ENCODE results near the gene TEAD1.

The TEAD1 gene

DNA sequence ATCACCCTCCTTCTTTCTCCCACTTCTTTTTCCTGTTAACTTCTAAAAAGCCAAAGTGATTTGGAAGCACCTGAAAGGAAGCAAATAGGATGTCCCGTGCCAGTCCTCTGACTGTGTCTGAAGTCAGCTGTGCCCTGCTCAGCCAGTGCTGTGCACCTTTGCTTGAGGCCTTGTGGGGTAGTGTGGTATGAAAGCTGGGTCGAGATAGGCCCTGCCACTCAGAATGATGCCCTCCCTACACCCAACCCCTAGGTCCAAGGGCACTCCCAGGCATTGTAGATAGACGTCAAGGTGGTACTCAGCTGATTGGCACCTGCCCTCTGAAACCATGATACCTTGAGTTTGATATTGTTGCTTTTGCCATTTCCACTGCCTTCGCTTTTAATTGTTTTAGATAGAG lies 251.3 kb downstream of the TEAD1 start:
- no peak for DNase-seq (ENCODE audit: low read depth in 2 of 2, low spot score in 1 of 2)

DNA sequence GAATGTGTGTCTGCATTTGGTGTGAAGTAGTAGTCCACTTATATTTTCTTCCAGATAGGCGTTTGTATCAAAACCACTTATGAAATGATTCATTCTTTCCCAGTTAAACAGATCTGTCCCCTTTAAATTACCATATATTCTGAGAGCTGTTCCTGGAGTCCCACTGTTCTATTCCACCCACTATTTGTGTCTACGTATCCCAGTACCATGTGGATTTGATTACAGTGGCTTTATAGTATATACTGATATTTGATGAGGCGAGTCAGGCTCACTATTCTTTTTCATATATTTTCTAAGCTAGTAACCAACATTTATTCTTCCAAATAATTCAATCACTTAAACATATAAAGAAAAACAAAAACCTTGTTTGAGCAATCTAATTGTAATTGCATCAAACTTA lies 253.0 kb downstream of the TEAD1 start:
- no peak for DNase-seq (ENCODE audit: low read depth in 2 of 2, low spot score in 1 of 2)

DNA sequence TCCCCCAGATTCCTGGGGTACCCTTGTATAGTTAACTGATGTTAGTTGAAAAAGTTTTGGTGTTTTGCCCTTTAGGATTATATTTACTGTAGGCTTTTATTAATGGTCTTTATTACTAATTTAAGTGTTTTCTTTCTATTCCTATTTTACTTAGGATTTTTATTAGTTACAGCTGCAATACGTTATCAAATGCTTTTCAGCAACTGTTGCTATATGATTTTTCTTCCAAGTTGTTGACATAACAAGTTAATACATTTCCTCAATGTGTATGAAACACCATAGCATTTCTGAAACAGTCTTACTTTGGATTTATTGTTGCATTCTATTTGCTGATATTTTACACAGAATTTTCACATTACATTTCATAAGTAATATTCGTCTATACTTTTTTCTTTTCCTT lies 253.7 kb downstream of the TEAD1 start:
- no peak for DNase-seq (ENCODE audit: low read depth in 2 of 2, low spot score in 1 of 2)

DNA sequence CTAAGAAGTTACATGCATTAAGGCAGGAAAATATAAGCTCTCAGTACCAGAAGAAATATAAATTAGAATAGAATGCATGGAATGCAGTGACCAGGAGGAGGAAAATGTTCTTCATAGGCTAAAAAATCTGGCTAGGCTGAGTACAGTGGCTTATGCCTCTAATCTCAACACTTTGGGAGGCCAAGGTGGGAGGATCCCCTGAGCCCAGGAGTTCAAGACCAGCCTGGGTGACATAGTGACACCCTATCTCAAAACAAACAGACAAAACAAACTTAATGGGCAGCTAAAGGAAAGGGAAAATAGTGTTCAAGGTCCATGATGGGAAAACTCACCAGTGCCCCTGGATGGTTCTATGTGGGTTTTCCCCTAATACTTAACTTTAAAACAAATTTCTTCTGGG lies 256.6 kb downstream of the TEAD1 start:
- DNase-seq (ENCODE audit: low read depth in 2 of 2, low spot score in 1 of 2), result no peak

DNA sequence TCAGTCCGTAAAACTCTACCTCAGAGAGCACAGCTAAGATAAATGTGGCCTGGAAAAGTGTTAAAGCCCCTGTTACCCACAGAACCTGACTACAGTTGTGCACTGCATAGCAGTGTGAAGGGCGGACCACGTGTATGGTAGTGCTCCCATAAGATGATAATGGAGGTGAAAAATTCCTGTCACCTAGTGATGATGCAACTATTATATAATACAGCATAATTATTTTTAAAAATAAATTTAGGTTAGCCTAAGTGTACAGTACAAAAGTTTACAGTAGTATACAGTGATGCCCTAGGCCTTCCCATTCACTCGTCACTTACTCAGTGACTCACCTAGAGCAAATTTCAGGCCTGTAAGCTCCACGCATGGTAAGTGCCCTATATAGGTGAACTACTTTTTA lies 258.3 kb downstream of the TEAD1 start:
- no peak for DNase-seq (ENCODE audit: low read depth in 2 of 2, low spot score in 1 of 2)

DNA sequence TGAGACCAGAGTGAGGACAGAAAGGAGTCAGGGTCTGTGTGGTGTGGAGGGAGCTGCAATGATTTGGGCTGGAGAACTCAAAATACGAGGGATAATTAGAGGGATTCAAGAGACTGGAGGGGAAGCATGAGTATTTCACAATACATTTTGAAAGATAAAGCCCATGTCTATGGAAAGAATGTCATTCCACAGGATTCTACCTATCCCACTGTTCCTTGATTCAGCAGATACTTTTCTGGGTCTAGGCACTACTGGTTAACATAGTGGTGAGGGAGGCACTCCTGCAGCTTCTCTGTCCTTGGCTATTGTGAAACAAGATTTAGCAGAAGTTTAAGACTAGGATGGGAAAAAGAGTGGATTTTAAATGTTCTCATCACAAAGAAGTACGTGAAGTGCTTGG lies 262.0 kb downstream of the TEAD1 start:
- DNase-seq (ENCODE audit: low read depth in 2 of 2, low spot score in 1 of 2), result no peak

DNA sequence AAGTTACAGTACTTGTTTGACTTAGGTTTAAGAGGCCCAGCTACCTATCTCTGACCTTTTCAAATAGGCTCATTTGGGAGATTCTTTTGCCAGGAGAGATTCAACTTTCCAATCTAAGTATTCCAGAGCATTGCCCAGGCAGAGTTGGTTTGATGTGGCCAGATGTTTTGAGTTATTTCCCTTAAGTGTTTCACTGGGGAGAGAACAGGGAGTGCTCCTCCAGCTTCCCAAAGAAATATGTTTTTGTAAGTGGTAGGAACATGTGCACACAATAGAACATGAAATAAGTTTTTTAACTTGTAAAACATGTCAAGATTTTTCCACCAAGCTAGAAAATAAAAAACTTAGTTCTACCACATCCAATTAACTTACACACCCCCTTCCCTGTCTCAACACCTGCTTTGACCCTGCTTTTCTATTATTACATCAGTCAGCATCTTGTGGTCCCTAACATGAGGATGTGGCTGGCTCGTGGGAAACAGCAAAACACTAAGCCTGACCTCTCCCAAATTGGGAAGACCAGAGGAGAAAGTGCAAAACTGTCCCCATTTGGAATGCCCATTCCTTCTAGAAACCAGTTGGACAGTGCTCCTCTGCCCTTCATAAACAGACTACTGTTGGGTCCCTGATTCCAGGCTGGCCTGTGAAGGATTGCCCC lies 264.5 kb downstream of the TEAD1 start:
- no peak for DNase-seq (ENCODE audit: low read depth in 2 of 2, low spot score in 1 of 2)

DNA sequence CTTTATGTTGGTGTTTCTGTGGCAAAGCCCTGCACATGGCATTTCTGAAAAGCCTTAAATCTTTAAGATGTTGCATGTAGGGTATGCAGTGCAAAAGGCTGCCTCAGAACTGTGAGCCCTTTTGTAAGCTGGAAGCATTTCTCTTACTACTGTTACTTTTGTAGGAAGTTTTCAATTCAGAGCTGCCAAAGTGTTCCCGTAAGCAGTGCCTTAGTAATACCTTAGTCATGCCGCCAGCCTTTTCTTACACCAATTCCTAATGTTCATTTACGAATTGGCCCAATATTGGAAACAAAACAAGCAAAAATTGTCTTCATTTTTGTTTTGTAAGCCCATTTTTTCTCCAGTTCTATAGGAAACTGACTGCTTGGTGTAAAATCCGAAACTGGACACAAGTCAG lies 267.4 kb downstream of the TEAD1 start:
- DNase-seq (ENCODE audit: low read depth in 2 of 2, low spot score in 1 of 2), result no peak

DNA sequence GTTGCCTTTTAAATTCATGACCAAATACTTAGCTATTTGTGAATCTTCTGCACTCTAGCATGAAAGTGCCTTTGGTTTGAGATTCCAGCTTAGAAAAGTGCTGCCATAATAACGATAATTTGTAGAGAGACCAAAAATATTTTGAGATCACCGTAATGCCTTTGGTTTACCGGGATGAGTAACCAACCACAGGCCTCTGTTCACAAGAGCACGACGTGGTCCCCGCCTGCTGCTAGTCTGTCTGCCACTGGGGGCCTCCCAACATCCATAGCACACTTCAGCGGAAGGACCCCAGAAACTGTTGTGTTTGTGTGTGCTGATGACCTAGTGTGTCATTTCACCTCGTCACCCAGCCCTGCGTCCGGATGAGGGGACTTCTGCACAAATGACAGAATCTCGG lies 267.9 kb downstream of the TEAD1 start:
- no peak for DNase-seq (ENCODE audit: low read depth in 2 of 2, low spot score in 1 of 2)

DNA sequence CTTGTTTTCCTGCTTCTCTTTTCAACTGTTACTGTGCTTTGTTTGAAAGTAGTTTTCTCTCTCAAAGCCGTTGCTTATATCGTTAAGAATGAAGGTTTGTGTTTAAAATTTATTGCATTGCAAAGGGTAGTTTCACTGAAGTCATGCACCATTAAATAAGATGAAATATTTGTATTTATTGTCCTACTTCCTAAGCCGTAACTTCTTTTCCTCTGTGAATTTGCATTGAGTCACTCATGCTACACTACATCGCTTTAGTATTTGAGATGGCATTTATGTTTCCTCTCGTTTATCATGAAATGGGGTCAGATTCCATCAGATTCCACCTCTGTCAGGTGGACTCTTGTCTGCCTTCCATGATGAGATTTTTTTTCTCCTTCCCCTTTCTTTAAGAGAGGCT lies 269.1 kb downstream of the TEAD1 start:
- DNase-seq (ENCODE audit: low read depth in 2 of 2, low spot score in 1 of 2), result no peak

DNA sequence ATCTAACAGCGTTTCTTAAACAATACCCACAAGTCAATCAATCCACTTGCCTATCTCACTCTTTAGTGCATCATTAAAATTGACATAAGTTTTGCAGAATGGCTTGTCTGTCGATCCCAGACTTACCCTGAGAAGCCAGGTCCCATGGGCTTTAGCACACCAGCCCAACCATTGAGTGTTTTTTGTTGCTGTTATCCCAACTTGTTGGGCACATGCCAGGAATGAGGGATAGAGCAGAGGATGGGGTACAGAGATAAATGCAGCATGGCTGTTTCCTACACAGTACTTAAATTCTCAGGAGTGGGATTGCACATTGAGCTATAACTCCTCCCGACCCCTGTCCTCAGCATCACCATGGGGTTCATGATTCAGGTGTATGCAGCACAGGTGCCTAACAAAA lies 270.7 kb downstream of the TEAD1 start:
- DNase-seq (ENCODE audit: low read depth in 2 of 2, low spot score in 1 of 2), result no peak

DNA sequence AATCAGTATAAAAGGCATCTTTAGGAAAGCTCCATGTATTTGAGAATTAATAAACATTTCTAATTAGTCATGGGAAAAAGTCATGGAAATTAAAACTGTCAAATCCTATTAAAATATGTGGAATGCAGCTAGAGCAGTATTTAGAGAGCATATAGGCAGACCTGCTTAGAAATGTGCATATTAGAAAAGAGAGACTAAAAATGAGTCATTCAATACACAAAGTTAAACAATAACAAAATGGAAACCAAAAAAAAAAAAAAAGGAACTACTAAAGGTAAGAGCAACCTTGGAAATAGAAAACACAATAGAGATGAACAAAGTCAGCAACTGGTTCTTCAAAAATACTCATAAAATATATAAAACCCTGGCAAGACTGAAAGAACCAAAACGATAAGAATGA lies 275.2 kb downstream of the TEAD1 start:
- no peak for DNase-seq (ENCODE audit: low read depth in 2 of 2, low spot score in 1 of 2)

DNA sequence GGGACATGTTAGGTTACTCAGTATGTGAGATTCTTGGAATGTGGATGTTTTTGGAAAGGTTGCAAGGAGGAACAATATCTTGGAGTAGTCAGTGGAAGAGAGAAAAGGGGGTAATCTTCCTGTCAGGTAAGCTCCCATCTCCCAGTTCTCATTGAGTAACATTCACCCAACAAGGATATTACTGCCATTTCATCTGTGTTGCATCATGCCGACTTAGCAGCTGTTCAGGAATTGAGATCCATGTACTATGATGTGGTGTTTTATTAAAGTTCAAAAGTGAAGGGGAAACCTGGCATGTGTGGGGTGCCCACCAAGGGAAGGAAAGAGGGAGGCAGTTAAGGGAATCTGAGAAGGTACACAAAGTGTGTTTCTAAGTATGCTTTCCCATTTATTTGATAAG lies 276.4 kb downstream of the TEAD1 start:
- DNase-seq (ENCODE audit: low read depth in 2 of 2, low spot score in 1 of 2), result no peak

DNA sequence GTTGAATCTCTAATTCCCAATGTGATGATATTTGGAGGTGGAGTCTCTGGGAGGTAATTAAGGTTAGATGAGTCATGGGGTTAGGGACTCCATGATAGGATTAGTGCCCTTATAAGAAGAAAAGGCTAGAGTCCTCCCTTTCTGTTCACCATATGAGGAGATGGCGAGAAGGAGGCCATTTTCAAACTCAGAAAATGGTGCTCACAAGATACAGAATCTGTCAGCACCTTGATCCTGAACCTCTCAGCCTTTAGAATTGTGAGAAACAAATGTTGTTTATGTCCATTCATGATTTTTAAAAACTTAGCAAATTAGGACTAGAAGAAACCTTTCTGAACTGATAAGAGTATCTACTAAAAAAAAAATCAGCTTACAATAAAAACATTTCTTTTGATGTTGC lies 277.2 kb downstream of the TEAD1 start:
- no peak for DNase-seq (ENCODE audit: low read depth in 2 of 2, low spot score in 1 of 2)

DNA sequence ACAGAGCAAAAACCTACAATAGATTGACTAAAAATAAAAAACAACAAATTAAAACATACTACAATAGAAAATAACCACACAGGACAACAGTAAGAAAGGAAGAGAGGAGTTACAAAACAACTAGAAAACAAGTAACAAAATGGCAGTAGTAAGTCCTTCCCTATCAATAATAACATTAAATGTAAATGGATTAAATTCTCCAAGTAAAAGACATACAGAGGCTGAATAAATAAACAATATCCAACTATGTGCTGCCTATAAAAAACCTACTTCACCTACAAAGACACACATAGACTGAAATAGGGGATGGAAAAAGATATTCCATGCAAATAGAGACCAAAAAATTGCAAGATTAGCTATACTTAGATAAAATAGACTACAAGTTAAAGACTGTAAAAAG lies 277.9 kb downstream of the TEAD1 start:
- no peak for DNase-seq (ENCODE audit: low read depth in 2 of 2, low spot score in 1 of 2)

DNA sequence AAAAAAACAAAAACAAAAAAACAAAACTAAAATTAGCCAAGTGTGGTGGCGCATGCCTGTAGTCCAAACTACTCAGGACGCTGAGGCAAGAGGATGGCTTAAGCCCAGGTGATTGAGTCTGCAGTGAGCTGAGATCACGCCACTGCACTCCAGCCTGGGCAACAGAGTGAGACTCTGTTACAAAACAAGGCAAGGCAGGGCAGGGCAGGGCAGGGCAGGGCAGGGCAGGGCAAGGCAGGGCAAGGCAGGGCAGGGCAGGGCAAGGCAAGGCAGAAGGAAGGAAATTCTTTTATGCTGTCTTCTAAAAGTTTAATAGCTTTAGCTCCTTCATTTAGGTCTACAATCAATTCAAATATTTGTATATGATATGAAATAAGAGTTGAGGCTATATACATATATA lies 284.8 kb downstream of the TEAD1 start:
- DNase-seq (ENCODE audit: low read depth in 2 of 2, low spot score in 1 of 2), result no peak

DNA sequence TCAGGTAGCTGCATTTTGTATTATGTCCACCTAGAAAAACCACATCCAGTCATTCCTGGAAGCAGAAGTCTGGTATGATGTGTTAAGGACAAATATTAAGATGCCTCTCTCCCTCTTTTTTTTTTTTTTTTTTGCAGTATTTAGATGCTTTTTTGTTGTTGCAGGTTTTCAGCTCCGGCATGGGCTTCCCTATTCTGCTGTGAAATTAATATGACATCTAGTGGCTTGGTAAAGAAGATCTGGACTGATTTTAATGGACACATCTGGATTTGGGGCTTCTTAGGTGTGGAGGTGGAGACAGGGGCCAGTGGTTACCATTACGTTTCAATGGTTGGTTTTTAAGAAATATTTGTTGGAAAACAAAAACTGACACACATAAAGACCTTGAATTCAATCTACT lies 287.4 kb downstream of the TEAD1 start:
- DNase-seq (ENCODE audit: low read depth in 2 of 2, low spot score in 1 of 2), result no peak

DNA sequence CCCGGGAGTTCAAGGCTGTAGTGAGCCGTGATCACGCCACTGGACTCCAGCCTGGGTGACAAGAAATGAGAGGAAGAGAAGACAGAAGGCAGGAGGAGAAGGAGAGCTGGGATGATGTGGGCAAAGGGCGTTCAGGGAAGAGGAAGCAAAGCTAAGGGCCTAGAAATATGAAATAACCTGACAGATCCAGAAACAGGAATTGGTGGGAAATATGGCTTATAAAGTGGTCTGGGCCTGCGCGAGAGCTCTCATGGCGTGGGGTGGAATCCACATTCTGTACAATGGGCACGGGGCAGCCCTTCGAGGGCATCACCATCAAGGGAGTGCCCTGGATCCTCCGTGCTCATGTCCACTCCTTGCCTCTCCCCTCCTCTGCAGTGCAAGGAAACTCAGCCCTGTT lies 288.1 kb downstream of the TEAD1 start:
- no peak for DNase-seq (ENCODE audit: low read depth in 2 of 2, low spot score in 1 of 2)

DNA sequence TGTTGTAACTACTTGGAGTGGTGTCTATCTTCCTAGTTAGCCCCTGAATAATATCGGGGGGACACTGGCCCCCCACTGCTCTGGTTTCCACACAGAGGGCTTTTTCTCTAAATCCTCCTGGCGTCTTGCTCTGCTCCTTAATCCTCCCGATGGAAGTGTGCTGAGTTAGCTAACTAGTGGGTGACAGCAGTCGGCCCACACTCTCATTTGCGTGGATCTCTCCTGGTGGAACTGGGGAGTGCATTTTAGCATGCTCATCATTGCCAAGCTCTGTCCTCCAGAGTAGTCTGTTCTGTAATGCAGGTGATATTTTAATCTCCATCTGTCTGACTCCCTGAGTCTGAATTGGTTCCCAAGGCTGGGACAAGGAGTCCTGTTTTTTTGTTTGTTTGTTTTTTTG lies 288.8 kb downstream of the TEAD1 start:
- no peak for DNase-seq (ENCODE audit: low read depth in 2 of 2, low spot score in 1 of 2)

DNA sequence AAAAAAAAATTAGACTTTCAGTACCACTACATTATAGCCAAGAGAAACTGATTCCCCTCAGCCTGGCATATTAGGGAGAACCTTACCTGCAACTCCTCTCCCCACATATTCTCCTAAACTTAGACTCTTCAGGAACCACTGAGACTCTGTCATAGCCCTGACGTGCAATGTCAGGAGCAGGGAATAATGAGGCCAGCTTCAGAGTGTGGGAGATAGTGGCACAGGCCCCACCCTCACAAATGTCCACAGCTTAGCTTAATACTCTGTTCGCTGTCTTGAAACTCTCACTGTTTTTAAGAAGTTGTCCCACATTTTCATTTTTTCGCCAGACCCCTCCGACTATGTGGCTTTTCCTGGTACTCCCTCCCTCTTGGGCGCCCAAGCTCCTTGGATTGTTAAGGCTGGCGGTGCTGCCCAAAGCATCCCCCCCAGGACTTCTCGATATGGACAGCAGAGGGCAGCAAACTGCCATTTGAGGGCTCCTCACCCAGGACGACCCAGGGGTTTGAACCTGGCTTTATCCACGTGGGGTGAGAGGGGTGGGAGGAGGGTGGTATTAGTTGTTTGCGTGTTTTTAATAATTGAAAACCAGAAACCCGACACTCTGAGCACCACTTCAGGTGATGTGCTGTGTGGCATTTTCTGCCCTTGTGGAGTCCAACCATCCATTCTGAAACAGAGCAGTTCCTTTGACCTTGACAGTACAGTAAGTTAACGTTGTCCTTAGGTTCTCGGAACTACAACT lies 289.7 kb downstream of the TEAD1 start:
- peak; percentile 19 to 21 for DNase-seq (ENCODE audit: low read depth in 2 of 2, low spot score in 1 of 2)

DNA sequence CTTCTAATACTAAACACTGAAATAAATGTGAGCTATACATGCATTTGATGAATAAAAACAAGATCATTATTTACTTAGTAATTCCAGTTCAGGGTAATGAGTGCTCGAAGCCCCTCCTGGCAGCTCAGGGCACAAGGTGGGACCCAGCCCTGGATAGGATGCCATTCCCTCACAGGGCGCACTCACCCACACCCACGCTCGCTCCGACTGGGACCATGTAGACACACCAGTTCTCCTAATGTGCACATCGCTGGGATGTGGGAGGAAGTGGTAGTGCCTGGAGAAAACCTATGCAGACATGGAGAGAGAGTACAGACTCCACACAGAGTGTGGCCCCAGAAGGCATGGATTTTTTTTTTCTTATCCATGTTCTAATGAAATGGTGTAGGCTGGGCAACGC lies 290.4 kb downstream of the TEAD1 start:
- no peak for DNase-seq (ENCODE audit: low read depth in 2 of 2, low spot score in 1 of 2)

DNA sequence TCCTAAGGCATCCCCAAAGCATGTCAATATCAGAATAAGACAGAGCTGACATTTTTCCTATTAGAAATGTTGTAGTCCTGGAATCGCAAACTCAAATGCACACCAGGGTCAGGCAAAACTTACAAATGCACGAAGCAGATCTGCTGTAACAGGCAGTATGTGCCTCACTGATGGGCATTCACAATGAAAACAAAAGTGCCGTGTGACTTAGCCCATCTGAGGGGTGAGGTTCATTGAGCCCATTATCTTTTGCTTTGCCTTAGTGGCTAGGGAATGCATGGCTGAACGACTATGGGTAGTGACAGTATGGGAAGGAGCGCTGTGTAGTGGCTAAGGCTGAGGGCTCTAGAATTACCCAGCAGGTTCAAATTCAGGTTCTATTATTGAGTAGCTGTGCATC lies 291.8 kb downstream of the TEAD1 start:
- no peak for DNase-seq (ENCODE audit: low read depth in 2 of 2, low spot score in 1 of 2)

DNA sequence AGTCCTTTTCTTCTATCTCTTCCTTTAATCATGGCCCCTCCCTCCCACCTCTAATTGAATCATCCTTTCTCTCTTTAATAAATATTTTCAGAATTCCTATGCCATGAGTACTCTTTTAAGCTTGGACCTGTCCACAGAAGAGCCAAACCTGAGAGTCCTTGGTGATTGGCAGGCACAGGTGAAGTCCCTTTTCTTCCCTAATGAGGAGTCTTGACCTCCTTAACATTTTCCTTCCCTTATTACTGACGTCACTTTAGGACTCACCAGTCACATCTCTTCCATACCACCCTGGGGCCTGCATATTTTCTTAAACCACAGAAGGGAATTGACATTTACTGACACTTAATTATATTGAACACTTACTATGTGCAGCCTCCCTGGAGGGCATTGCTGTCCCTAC lies 293.9 kb downstream of the TEAD1 start:
- DNase-seq (ENCODE audit: low read depth in 2 of 2, low spot score in 1 of 2), result no peak
